Liver (tissue), 9 donors: ENCODE results near the gene CILP. TPM values are rescaled to one million over a fixed set of nuclear protein-coding genes. Genes with fewer than 3 reads are reported as not detected.

Experiments used
- DNase-seq: peaks from one replicate; pipeline ENCODE4 v3.0.0-alpha.2; 2017; ENCODE audit warnings: low spot score
- H3K27ac ChIP-seq, 2 donors: one replicate each; pipeline ENCODE4 v1.7.0; 2013; ENCODE audit warnings: inconsistent platforms in 2 of 2, low read length in 2 of 2, control low read depth in 1 of 2, low read depth in 1 of 2, mild to moderate bottlenecking in 1 of 2
- H3K27me3 ChIP-seq, 4 donors: one replicate each; pipeline versions ENCODE4 v1.6.1 to v1.7.0; 2013; ENCODE audit warnings: low read length in 3 of 4, inconsistent platforms in 1 of 4, mild to moderate bottlenecking in 1 of 4, moderate library complexity in 1 of 4; ENCODE audit not compliant: control insufficient read depth in 4 of 4, insufficient read depth in 4 of 4
- H3K36me3 ChIP-seq, 4 donors: one replicate each; pipeline versions ENCODE4 v1.6.1 to v1.7.0; 2013; ENCODE audit warnings: low read length in 3 of 4, mild to moderate bottlenecking in 3 of 4, low read depth in 1 of 4, moderate library complexity in 1 of 4; ENCODE audit not compliant: control insufficient read depth in 4 of 4, insufficient read depth in 3 of 4
- H3K4me1 ChIP-seq, 4 donors: one replicate each; pipeline versions ENCODE4 v1.6.1 to v1.7.0; 2013; ENCODE audit warnings: low read length in 3 of 4, mild to moderate bottlenecking in 3 of 4, moderate library complexity in 1 of 4; ENCODE audit not compliant: control insufficient read depth in 4 of 4, insufficient read depth in 4 of 4
- H3K4me3 ChIP-seq, 3 donors: one replicate each; pipeline versions ENCODE4 v1.6.1 to v1.7.0; 2013; ENCODE audit warnings: low read length in 3 of 3, control low read depth in 1 of 3, low read depth in 1 of 3, mild to moderate bottlenecking in 1 of 3
- H3K9ac ChIP-seq, 2 donors: one replicate each; pipeline ENCODE4 v1.7.0; 2013; ENCODE audit warnings: low read length in 2 of 2, mild to moderate bottlenecking in 2 of 2, moderate library complexity in 2 of 2, control low read depth in 1 of 2, low read depth in 1 of 2
- H3K9me3 ChIP-seq, 4 donors: one replicate each; pipeline versions ENCODE4 v1.6.1 to v1.7.0; 2013; ENCODE audit warnings: low read length in 3 of 4; ENCODE audit not compliant: control insufficient read depth in 4 of 4
- ATF3 ChIP-seq: IDR thresholded peaks from 2 replicates; pipeline ENCODE4 v1.6.1; 2016; ENCODE audit warnings: antibody characterized with exemption
- CTCF ChIP-seq: fragments of 150-350 bp; IDR thresholded peaks from 2 replicates; pipeline ENCODE4 v1.5.1; 2017; ENCODE audit warnings: improper control_type of control experiment, low read depth, low read length; ENCODE audit not compliant: missing input control
- EGR1 ChIP-seq, 2 donors: IDR thresholded peaks; 2 replicates each; pipeline ENCODE4 v1.6.1; 2016 to 2018; ENCODE audit warnings: antibody characterized with exemption in 2 of 2, low read depth in 2 of 2
- FOXA1 ChIP-seq: IDR thresholded peaks from 2 replicates; pipeline ENCODE4 v1.6.1; 2016; ENCODE audit warnings: antibody characterized with exemption
- HNF4A ChIP-seq, 2 donors: conservative IDR thresholded peaks; 2 replicates each; pipeline ENCODE4 v1.6.1; 2016; ENCODE audit warnings: antibody characterized with exemption in 2 of 2, mild to moderate bottlenecking in 2 of 2
- HNF4G ChIP-seq: IDR thresholded peaks from 2 replicates; pipeline ENCODE4 v1.6.1; 2016; ENCODE audit warnings: antibody characterized with exemption
- JUND ChIP-seq, 2 donors: IDR thresholded peaks; 2 replicates each; pipeline ENCODE4 v1.6.1; 2016; ENCODE audit warnings: antibody characterized with exemption in 2 of 2
- MAX ChIP-seq: IDR thresholded peaks from 2 replicates; pipeline ENCODE4 v1.6.1; 2016; ENCODE audit warnings: antibody characterized with exemption
- NR2F2 ChIP-seq: IDR thresholded peaks from 2 replicates; pipeline ENCODE4 v1.6.1; 2016; ENCODE audit warnings: antibody characterized with exemption
- RXRA ChIP-seq, 2 donors: IDR thresholded peaks; 2 replicates each; pipeline ENCODE4 v1.6.1; 2017 to 2018; ENCODE audit warnings: antibody characterized with exemption in 2 of 2, mild to moderate bottlenecking in 1 of 2
- SP1 ChIP-seq: IDR thresholded peaks from 2 replicates; pipeline ENCODE4 v1.6.1; 2018; ENCODE audit warnings: antibody characterized with exemption, mild to moderate bottlenecking
- TAF1 ChIP-seq: conservative IDR thresholded peaks from 2 replicates; pipeline ENCODE4 v1.6.1; 2016; ENCODE audit warnings: antibody characterized with exemption, mild to moderate bottlenecking
- WGBS: extraction: QIAGEN DNeasy Blood & Tissue Kit; methylation state at CpG from one replicate; pipeline ENCODE4 v1.1.7; 2013; 5-methylcytosine and 5-hydroxymethylcytosine counted together
- polyA plus RNA-seq, 2 donors: library from polyadenylated mRNA; stranded (reverse) in 1 of 2; unstranded in 1 of 2; fragments of 200-250 nt in 1 of 2; fragments of >200 nt in 1 of 2; fragmentation: Nextera tagmentation in 1 of 2; extraction: Ambion mirVana in 1 of 2; gene quantifications; one replicate each; pipeline versions ENCODE4 v1.2.1 to v1.2.3, GENCODE V29; 2013 to 2015
- total RNA-seq, 2 donors: library from RNA; depleted of rRNA; stranded (reverse); fragments of >200 nt; gene quantifications; one replicate each; pipeline ENCODE4 v1.2.3, GENCODE V29; 2014
- TF ChIP-seq, protein P1 (sequence below): IDR thresholded peaks from 2 replicates; pipeline ENCODE4 v1.6.1; 2016; ENCODE audit warnings: antibody characterized with exemption
- donor health status: healthy.
- donor health status: healthy.
- donor health status: healthy.
- donor health status: healthy.
- donor health status: healthy.

CILP gene
- total and polyA plus RNA-seq, 4 donors = 0.28 to 2.6 (median 0.44) TPM

- TF ChIP-seq CTCF (no peak), HNF4G (no peak), EGR1 (IDR thresholded peaks at IDR 0.05; ENCODE audit: low read depth in 2 of 2) (no peak), MAX (no peak)
- TF ChIP-seq, protein P1, sequence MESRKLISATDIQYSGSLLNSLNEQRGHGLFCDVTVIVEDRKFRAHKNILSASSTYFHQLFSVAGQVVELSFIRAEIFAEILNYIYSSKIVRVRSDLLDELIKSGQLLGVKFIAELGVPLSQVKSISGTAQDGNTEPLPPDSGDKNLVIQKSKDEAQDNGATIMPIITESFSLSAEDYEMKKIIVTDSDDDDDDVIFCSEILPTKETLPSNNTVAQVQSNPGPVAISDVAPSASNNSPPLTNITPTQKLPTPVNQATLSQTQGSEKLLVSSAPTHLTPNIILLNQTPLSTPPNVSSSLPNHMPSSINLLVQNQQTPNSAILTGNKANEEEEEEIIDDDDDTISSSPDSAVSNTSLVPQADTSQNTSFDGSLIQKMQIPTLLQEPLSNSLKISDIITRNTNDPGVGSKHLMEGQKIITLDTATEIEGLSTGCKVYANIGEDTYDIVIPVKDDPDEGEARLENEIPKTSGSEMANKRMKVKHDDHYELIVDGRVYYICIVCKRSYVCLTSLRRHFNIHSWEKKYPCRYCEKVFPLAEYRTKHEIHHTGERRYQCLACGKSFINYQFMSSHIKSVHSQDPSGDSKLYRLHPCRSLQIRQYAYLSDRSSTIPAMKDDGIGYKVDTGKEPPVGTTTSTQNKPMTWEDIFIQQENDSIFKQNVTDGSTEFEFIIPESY = no peak
Observed at GRCh38 chr15:65164139-65164538, 47.1 kb downstream of the CILP start (continued).

DNA sequence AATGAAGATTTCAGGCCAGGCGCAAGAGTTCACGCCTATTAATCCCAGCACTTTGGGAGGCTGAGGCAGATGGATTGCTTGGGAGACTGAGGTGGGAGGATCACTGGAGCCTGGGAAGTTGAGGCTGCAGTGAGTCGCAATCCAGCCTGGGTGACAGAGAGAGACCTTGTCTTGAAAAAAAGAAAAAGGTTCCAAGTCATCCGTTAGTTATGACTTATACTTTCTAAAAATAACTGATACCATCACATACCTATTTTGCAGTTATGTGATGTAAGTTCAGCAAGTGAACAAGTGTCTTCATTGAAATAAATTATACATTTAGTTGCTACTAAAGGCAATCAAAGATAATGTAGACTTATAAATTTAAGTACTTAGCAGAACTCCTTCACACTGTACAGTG lies 48.2 kb downstream of the CILP start:
- WGBS = 93% methylated on average over 4 of the region's 4 CpGs
- no peaks in the 10 kb centered on the region for H3K27me3 ChIP-seq
- H3K4me3 ChIP-seq = no peak overlapping the region
- no peak for DNase-seq
- peaks cover 3 to 12% (median 11%) of the 10 kb centered on the region in 4 donors for H3K4me1 ChIP-seq
- peaks cover 4 to 36% (median 28%) of the 10 kb centered on the region in 4 donors for H3K36me3 ChIP-seq
- no peaks in the 10 kb centered on the region for H3K9me3 ChIP-seq
- no peak overlapping the region for H3K9ac ChIP-seq
- no peak overlapping the region for H3K27ac ChIP-seq
- TF ChIP-seq, protein P1 = no peak
- TF ChIP-seq CTCF (no peak), ATF3 (no peak), HNF4A (conservative IDR thresholded peaks at IDR 0.05) (no peak), NR2F2 (no peak), RXRA (IDR thresholded peaks at IDR 0.05) (no peak), HNF4G (no peak), FOXA1 (no peak), EGR1 (IDR thresholded peaks at IDR 0.05; ENCODE audit: low read depth in 2 of 2) (no peak)

DNA sequence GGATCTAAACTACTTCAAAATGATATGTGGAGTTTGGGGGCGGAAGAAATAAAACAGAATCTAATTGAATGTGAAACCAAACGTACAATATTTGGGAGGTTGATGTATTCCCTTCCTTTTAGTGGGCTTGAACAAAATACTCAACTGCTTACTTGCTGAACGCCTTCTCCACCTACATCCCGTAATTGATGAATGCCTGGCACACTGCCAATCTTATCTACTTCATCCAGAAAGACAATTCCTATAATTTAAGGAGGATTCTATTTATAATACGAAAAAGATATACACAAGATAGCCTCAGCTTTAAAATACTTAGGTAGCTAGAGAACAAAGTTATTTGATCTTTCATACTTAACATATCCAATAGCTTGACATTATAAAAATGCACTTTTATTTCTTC lies 54.6 kb downstream of the CILP start:
- DNase-seq = no peak

More for the DNA sequence above, 54.6 kb downstream of the CILP start:
- Histone ChIP-seq H3K4me1 (peaks cover 0 to 13% (median 8%) of the 10 kb centered on the region in 4 donors), H3K27ac (no peak overlapping the region), H3K27me3 (no peaks in the 10 kb centered on the region), H3K4me3 (no peak overlapping the region), H3K9ac (no peak overlapping the region), H3K9me3 (no peaks in the 10 kb centered on the region), H3K36me3 (peaks cover 15 to 58% (median 52%) of the 10 kb centered on the region in 4 donors)
- no peak for TF ChIP-seq TAF1
- no peak for TF ChIP-seq ATF3
- no peak for TF ChIP-seq JUND (IDR thresholded peaks at IDR 0.05)
- TF ChIP-seq SP1 = no peak
- TF ChIP-seq CTCF = no peak
- 83% methylated on average over 5 of the region's 5 CpGs for WGBS
